GM23338 (cell line): Measurements from ENCODE around the gene ZXDC. TPM values are rescaled to one million over a fixed set of nuclear protein-coding genes. Genes with fewer than 3 reads are reported as not detected.

Source experiments
- ATAC-seq: fragments of 200-7000 bp; cut with Tn5 transposase; 3 replicates; pipeline ENCODE4 v1.9.1; 2020
- DNase-seq: peaks from one replicate; pipeline ENCODE4 v3.0.0-alpha.2; 2015; ENCODE audit warnings: low spot score
- H2AFZ ChIP-seq: fragments of 200-600 bp; sonication (generic); 2 replicates; pipeline ENCODE4 v1.8.0; 2016; ENCODE audit warnings: antibody characterized with exemption, mild to moderate bottlenecking, moderate library complexity
- H3F3A ChIP-seq: fragments of 200-600 bp; sonication (generic); replicated peaks from 2 replicates; pipeline ENCODE4 v1.8.0; 2017; ENCODE audit warnings: antibody characterized with exemption, mixed run types, low read depth
- H3K27ac ChIP-seq: fragments of 200-600 bp; sonication (generic); 2 replicates; pipeline ENCODE4 v1.6.1; 2016; ENCODE audit warnings: low read depth
- H3K27me3 ChIP-seq: fragments of 200-600 bp; sonication (generic); 2 replicates; pipeline ENCODE4 v1.8.0; 2016; ENCODE audit warnings: mild to moderate bottlenecking, mixed run types, moderate library complexity; ENCODE audit not compliant: insufficient read depth
- H3K36me3 ChIP-seq: fragments of 200-600 bp; sonication (generic); 2 replicates; pipeline ENCODE4 v1.8.0; 2016; ENCODE audit warnings: mild to moderate bottlenecking; ENCODE audit not compliant: insufficient read depth
- H3K4me1 ChIP-seq: fragments of 200-600 bp; sonication (generic); 2 replicates; pipeline ENCODE4 v1.8.0; 2016; ENCODE audit warnings: mild to moderate bottlenecking, moderate library complexity; ENCODE audit not compliant: insufficient read depth
- H3K4me2 ChIP-seq: fragments of 200-600 bp; sonication (generic); 2 replicates; pipeline ENCODE4 v1.7.1; 2017; ENCODE audit warnings: mixed run types
- H3K4me3 ChIP-seq: fragments of 200-600 bp; sonication (generic); 2 replicates; pipeline ENCODE4 v1.6.1; 2016; ENCODE audit warnings: mixed run types
- H3K79me2 ChIP-seq: fragments of 200-600 bp; sonication (generic); replicated peaks from 2 replicates; pipeline ENCODE4 v1.8.0; 2017; ENCODE audit warnings: mild to moderate bottlenecking; ENCODE audit not compliant: insufficient read depth
- H3K9me2 ChIP-seq: fragments of 200-600 bp; sonication (generic); 2 replicates; pipeline ENCODE4 v1.8.0; 2017; ENCODE audit not compliant: insufficient read depth
- H4K20me1 ChIP-seq: fragments of 200-600 bp; sonication (generic); replicated peaks from 2 replicates; pipeline ENCODE4 v1.8.0; 2017; ENCODE audit warnings: mild to moderate bottlenecking; ENCODE audit not compliant: insufficient read depth
- H3K27ac Mint-ChIP-seq: 2 replicates; pipeline ENCODE4 v1.8.0; 2020; ENCODE audit warnings: inconsistent platforms, mild to moderate bottlenecking, moderate library complexity, mixed read lengths
- H3K27me3 Mint-ChIP-seq: 3 replicates; pipeline ENCODE4 v1.8.0; 2022; ENCODE audit warnings: low read depth, mild to moderate bottlenecking, moderate library complexity, mixed read lengths, inconsistent platforms; ENCODE audit not compliant: insufficient read depth, poor library complexity
- H3K36me3 Mint-ChIP-seq: 3 replicates; pipeline ENCODE4 v1.8.0; 2021; ENCODE audit warnings: low read depth, mild to moderate bottlenecking, inconsistent platforms, moderate library complexity, mixed read lengths
- H3K4me1 Mint-ChIP-seq: 3 replicates; pipeline ENCODE4 v1.8.0; 2020; ENCODE audit warnings: mild to moderate bottlenecking, inconsistent platforms, mixed read lengths
- H3K4me3 Mint-ChIP-seq: 3 replicates; pipeline ENCODE4 v1.8.0; 2021; ENCODE audit warnings: moderate library complexity, mild to moderate bottlenecking, inconsistent platforms, mixed read lengths
- H3K9me3 Mint-ChIP-seq: 3 replicates; pipeline ENCODE4 v1.8.0; 2020; ENCODE audit warnings: moderate library complexity, mild to moderate bottlenecking, inconsistent platforms, mixed read lengths
- EZH2phosphoT487 ChIP-seq: fragments of 200-600 bp; sonication (generic); IDR thresholded peaks from one replicate; pipeline ENCODE4 v1.8.1; 2018; ENCODE audit warnings: antibody characterized with exemption; ENCODE audit not compliant: unreplicated experiment
- JUNB ChIP-seq: IDR thresholded peaks from one replicate; pipeline ENCODE4 v1.6.1; 2016; ENCODE audit warnings: antibody characterized with exemption; ENCODE audit not compliant: unreplicated experiment
- NANOG ChIP-seq: IDR thresholded peaks from 2 replicates; pipeline ENCODE4 v1.6.1; 2016; ENCODE audit warnings: antibody characterized with exemption, borderline replicate concordance
- POLR2AphosphoS5 ChIP-seq: IDR thresholded peaks from 2 replicates; pipeline ENCODE4 v1.6.1; 2016; ENCODE audit warnings: antibody characterized with exemption, low read depth
- ZNF331 ChIP-seq: fragments of 250-450 bp; sonication (Bioruptor Pico); IDR thresholded peaks from 2 replicates; pipeline ENCODE4 v1.5.0; 2020; ENCODE audit warnings: low read depth, mild to moderate bottlenecking, moderate library complexity
- polyA plus RNA-seq: library from polyadenylated mRNA; unstranded; fragments of >200 nt; fragmentation: Nextera tagmentation; extraction: Ambion mirVana; gene quantifications from 2 replicates; pipeline ENCODE4 v1.2.1, GENCODE V29; 2016
- total RNA-seq: library from RNA; depleted of rRNA; stranded (reverse); fragments of >200 nt; shearing (Covaris generic); gene quantifications from 2 replicates; pipeline ENCODE4 v1.2.3, GENCODE V29; 2014
- TF ChIP-seq, protein P1 (sequence below): IDR thresholded peaks from one replicate; pipeline ENCODE4 v1.6.1; 2018; ENCODE audit warnings: antibody characterized with exemption; ENCODE audit not compliant: unreplicated experiment
- TF ChIP-seq, protein P2 (sequence below): fragments of 250-450 bp; sonication (Bioruptor Pico); IDR thresholded peaks from 2 replicates; pipeline ENCODE4 v1.5.0; 2020; ENCODE audit warnings: mild to moderate bottlenecking, moderate library complexity
- TF ChIP-seq, protein P3 (sequence below), 2 experiments: fragments of 200-600 bp in 1 of 2; sonication (generic) in 1 of 2; conservative IDR thresholded peaks; 2 replicates each; pipeline versions ENCODE4 v1.5.1 to v1.6.1; 2016 to 2017; ENCODE audit warnings: antibody characterized with exemption in 2 of 2, low read depth in 2 of 2, mild to moderate bottlenecking in 2 of 2, moderate library complexity in 1 of 2

Gene ZXDC
- total and polyA plus RNA-seq, 2 experiments from 2014 or later: 5.7 to 45.1 TPM

DNA sequence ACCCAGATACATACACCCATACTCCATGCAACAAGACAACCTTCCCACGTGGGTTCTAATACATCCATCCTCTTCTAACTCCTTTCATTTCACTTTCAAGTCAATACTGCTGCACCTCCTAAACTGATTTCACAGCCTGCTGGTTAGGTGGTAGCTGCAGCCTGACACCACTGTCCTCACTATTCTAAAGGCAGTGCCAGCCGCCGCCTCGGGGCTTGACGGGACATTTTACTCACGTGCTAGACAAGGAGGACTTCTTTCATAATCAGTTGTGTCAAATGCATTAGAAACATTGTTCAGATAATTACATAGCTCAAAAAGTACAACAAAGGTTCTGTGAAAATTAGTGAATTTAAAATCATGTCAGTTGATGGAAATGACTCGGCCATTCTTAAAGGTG lies 35.6 kb upstream of the ZXDC start:
- H2AFZ ChIP-seq: 0 out of 2 replicates have a peak overlapping the region, but pooled peaks have one; percentile 6
- no peaks in the 10 kb centered on the region for H3F3A ChIP-seq
- DNase-seq (no peak), ATAC-seq (no peak)
- H3K27me3 Mint-ChIP-seq: peaks cover 6% of the 10 kb centered on the region
- no peaks in the 10 kb centered on the region for H3K9me3 Mint-ChIP-seq
- no peaks in the 10 kb centered on the region for H3K36me3 Mint-ChIP-seq
- no peaks in the 10 kb centered on the region for H3K79me2 ChIP-seq
- H3K27me3 ChIP-seq: no peaks in the 10 kb centered on the region
- H3K36me3 ChIP-seq: no peaks in the 10 kb centered on the region
- H3K4me1 ChIP-seq: no peaks in the 10 kb centered on the region
- no peak overlapping the region for H3K4me3 Mint-ChIP-seq
- no peak overlapping the region for H3K4me2 ChIP-seq
- no peaks in the 10 kb centered on the region for H3K9me2 ChIP-seq
- H3K27ac ChIP-seq: no peak overlapping the region
- H3K4me3 ChIP-seq: no peak overlapping the region
- TF ChIP-seq NANOG: no peak
- peaks cover 2% of the 10 kb centered on the region; the same call in 1 of the 3 replicates for H3K4me1 Mint-ChIP-seq
- no peaks in the 10 kb centered on the region for H4K20me1 ChIP-seq
- no peak overlapping the region for H3K27ac Mint-ChIP-seq

DNA sequence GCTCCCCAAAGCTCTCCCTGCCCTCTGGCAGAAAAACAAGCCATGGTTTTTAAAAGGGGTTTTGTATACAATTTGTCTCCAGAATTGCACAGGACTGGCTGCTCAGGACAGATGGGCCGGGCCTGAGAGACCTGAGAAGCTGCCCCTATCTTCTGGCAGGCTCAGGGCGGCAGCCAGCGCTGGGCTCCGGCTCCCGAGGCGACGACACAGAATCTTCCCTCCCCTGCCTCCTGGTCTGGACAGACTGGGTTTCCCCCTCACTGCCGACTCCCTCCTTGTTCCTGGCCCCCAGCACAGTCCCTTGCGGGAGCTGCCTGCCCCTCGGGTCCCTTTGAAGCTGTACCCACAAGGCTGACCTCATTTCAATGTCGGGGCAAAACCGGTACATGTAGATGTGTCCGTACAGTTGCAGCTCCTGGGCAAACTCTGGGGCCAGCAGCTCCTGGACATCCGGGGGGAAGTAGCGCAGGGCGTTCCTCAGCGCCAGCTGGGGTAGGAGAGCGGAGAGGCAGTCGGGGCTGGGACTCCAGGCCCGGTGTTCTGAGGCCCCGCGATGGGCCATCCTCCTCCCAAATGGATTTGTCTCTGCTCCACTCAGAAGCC lies 34.7 kb upstream of the ZXDC start:
- peak overlapping the region; percentile 38 for H2AFZ ChIP-seq

More for the DNA sequence above, 34.7 kb upstream of the ZXDC start:
- ATAC-seq (peak; percentile 34), DNase-seq (no peak)
- no peaks in the 10 kb centered on the region for H3K27me3 ChIP-seq
- Mint-ChIP-seq H3K27ac (no peak overlapping the region), H3K27me3 (peaks cover 6% of the 10 kb centered on the region), H3K4me3 (no peak overlapping the region), H3K36me3 (no peaks in the 10 kb centered on the region), H3K9me3 (no peaks in the 10 kb centered on the region), H3K4me1 (peaks cover 2% of the 10 kb centered on the region; the same call in 1 of the 3 replicates)
- H3K9me2 ChIP-seq: no peaks in the 10 kb centered on the region
- H3K4me3 ChIP-seq: no peak overlapping the region
- no peaks in the 10 kb centered on the region for H3K4me1 ChIP-seq
- TF ChIP-seq POLR2AphosphoS5: no peak
- TF ChIP-seq, protein P1, sequence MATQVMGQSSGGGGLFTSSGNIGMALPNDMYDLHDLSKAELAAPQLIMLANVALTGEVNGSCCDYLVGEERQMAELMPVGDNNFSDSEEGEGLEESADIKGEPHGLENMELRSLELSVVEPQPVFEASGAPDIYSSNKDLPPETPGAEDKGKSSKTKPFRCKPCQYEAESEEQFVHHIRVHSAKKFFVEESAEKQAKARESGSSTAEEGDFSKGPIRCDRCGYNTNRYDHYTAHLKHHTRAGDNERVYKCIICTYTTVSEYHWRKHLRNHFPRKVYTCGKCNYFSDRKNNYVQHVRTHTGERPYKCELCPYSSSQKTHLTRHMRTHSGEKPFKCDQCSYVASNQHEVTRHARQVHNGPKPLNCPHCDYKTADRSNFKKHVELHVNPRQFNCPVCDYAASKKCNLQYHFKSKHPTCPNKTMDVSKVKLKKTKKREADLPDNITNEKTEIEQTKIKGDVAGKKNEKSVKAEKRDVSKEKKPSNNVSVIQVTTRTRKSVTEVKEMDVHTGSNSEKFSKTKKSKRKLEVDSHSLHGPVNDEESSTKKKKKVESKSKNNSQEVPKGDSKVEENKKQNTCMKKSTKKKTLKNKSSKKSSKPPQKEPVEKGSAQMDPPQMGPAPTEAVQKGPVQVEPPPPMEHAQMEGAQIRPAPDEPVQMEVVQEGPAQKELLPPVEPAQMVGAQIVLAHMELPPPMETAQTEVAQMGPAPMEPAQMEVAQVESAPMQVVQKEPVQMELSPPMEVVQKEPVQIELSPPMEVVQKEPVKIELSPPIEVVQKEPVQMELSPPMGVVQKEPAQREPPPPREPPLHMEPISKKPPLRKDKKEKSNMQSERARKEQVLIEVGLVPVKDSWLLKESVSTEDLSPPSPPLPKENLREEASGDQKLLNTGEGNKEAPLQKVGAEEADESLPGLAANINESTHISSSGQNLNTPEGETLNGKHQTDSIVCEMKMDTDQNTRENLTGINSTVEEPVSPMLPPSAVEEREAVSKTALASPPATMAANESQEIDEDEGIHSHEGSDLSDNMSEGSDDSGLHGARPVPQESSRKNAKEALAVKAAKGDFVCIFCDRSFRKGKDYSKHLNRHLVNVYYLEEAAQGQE: no peak
- no peak for TF ChIP-seq ZNF331 (CRISPR knock-in tag)
- TF ChIP-seq, protein P2, sequence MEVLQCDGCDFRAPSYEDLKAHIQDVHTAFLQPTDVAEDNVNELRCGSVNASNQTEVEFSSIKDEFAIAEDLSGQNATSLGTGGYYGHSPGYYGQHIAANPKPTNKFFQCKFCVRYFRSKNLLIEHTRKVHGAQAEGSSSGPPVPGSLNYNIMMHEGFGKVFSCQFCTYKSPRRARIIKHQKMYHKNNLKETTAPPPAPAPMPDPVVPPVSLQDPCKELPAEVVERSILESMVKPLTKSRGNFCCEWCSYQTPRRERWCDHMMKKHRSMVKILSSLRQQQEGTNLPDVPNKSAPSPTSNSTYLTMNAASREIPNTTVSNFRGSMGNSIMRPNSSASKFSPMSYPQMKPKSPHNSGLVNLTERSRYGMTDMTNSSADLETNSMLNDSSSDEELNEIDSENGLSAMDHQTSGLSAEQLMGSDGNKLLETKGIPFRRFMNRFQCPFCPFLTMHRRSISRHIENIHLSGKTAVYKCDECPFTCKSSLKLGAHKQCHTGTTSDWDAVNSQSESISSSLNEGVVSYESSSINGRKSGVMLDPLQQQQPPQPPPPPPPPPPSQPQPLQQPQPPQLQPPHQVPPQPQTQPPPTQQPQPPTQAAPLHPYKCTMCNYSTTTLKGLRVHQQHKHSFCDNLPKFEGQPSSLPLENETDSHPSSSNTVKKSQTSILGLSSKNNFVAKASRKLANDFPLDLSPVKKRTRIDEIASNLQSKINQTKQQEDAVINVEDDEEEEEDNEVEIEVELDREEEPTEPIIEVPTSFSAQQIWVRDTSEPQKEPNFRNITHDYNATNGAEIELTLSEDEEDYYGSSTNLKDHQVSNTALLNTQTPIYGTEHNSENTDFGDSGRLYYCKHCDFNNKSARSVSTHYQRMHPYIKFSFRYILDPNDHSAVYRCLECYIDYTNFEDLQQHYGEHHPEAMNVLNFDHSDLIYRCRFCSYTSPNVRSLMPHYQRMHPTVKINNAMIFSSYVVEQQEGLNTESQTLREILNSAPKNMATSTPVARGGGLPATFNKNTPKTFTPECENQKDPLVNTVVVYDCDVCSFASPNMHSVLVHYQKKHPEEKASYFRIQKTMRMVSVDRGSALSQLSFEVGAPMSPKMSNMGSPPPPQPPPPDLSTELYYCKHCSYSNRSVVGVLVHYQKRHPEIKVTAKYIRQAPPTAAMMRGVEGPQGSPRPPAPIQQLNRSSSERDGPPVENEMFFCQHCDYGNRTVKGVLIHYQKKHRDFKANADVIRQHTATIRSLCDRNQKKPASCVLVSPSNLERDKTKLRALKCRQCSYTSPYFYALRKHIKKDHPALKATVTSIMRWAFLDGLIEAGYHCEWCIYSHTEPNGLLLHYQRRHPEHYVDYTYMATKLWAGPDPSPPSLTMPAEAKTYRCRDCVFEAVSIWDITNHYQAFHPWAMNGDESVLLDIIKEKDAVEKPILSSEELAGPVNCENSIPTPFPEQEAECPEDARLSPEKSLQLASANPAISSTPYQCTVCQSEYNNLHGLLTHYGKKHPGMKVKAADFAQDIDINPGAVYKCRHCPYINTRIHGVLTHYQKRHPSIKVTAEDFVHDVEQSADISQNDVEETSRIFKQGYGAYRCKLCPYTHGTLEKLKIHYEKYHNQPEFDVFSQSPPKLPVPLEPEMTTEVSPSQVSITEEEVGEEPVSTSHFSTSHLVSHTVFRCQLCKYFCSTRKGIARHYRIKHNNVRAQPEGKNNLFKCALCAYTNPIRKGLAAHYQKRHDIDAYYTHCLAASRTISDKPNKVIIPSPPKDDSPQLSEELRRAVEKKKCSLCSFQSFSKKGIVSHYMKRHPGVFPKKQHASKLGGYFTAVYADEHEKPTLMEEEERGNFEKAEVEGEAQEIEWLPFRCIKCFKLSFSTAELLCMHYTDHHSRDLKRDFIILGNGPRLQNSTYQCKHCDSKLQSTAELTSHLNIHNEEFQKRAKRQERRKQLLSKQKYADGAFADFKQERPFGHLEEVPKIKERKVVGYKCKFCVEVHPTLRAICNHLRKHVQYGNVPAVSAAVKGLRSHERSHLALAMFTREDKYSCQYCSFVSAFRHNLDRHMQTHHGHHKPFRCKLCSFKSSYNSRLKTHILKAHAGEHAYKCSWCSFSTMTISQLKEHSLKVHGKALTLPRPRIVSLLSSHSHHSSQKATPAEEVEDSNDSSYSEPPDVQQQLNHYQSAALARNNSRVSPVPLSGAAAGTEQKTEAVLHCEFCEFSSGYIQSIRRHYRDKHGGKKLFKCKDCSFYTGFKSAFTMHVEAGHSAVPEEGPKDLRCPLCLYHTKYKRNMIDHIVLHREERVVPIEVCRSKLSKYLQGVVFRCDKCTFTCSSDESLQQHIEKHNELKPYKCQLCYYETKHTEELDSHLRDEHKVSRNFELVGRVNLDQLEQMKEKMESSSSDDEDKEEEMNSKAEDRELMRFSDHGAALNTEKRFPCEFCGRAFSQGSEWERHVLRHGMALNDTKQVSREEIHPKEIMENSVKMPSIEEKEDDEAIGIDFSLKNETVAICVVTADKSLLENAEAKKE (CRISPR knock-in tag): no peak
- TF ChIP-seq JUNB: no peak
- TF ChIP-seq, protein P3, sequence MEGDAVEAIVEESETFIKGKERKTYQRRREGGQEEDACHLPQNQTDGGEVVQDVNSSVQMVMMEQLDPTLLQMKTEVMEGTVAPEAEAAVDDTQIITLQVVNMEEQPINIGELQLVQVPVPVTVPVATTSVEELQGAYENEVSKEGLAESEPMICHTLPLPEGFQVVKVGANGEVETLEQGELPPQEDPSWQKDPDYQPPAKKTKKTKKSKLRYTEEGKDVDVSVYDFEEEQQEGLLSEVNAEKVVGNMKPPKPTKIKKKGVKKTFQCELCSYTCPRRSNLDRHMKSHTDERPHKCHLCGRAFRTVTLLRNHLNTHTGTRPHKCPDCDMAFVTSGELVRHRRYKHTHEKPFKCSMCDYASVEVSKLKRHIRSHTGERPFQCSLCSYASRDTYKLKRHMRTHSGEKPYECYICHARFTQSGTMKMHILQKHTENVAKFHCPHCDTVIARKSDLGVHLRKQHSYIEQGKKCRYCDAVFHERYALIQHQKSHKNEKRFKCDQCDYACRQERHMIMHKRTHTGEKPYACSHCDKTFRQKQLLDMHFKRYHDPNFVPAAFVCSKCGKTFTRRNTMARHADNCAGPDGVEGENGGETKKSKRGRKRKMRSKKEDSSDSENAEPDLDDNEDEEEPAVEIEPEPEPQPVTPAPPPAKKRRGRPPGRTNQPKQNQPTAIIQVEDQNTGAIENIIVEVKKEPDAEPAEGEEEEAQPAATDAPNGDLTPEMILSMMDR (conservative IDR thresholded peaks at IDR 0.05; ENCODE audit: low read depth in 2 of 2): no peak
- TF ChIP-seq EZH2phosphoT487: no peak
- no peak for TF ChIP-seq NANOG
- H3K79me2 ChIP-seq: no peaks in the 10 kb centered on the region
- no peaks in the 10 kb centered on the region for H3F3A ChIP-seq
- no peaks in the 10 kb centered on the region for H4K20me1 ChIP-seq
- no peak overlapping the region for H3K27ac ChIP-seq
- no peak overlapping the region for H3K4me2 ChIP-seq
- H3K36me3 ChIP-seq: no peaks in the 10 kb centered on the region
